ENCODE results near the gene OSBP2. TPM values are rescaled to one million over a fixed set of nuclear protein-coding genes. Genes with fewer than 3 reads are reported as not detected.

OSBP2 gene
- total and polyA plus RNA-seq, 8 donors: 1.9 to 3.3 (median 2.6) TPM

GRCh38 chr22:30749272-30749671 lies 54.6 kb downstream of the OSBP2 start:
- Histone ChIP-seq H3K4me1 (no peaks in the 10 kb centered on the region), H3K4me3 (no peak overlapping the region), H3K27ac (no peak overlapping the region), H3K9me3 (no peaks in the 10 kb centered on the region), H3K36me3 (no peaks in the 10 kb centered on the region), H3K27me3 (no peaks in the 10 kb centered on the region)
- TF ChIP-seq CTCF (IDR thresholded peaks at IDR 0.05): no peak
- WGBS, 2 donors: 75 to 80% methylated on average over 3 of the region's 3 CpGs
- DNase-seq (no peak), FAIRE-seq (no peak), ATAC-seq (no peak)
- intact Hi-C loops (cut with DNase I): no loop called here

DNA sequence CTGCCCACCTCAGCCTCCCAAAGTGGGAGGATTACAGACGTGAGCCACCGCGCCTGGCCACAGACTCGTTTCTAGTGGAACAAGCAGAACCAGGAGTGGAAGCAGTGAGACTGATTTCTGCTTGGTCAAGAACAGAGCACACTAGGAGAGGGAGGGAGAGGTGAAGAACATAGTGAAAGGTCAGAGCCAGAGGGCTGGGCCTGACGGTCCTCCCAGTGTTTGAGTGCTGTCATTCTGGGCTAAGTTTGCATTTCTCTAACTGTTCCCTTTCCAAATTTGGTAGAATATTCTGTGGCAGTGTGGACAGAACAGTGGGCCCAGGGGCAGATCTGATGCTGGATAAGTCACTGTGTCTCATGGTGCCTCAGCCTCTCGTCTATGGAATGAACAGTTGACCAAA lies 55.2 kb downstream of the OSBP2 start:
- Histone ChIP-seq H3K27ac (no peak overlapping the region), H3K27me3 (no peaks in the 10 kb centered on the region), H3K4me3 (no peak overlapping the region), H3K4me1 (no peaks in the 10 kb centered on the region), H3K36me3 (no peaks in the 10 kb centered on the region), H3K9me3 (no peaks in the 10 kb centered on the region)
- DNase-seq (no peak), FAIRE-seq (no peak), ATAC-seq (no peak)
- TF ChIP-seq CTCF (IDR thresholded peaks at IDR 0.05): no peak
- 77 to 78% methylated on average over 6 of the region's 6 CpGs for WGBS, 2 donors
- intact Hi-C loops (cut with DNase I): loop anchor here in 1 of 3 donors (10.0 kb wide), 1 partner anchor 115 kb away; the partner anchor contains the start of gene SLC35E4

DNA sequence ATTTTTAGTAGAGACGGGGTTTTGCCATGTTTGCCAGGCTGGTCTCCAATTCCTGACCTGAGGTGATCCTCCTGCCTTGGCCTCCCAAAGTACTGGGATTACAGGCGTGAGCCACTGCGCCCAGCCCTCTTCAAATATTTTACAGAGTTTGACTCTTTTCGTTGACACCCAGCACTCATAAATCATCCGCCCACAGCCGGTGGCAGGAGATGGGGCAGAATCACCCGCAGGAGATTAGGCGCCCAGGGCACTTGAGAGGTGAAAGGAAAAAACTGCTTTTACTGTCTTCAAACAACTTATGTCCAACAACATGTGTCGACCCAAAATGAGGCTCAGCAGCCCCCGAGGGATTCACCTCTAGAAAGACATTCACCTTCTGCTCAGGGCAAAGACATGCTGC lies 56.9 kb downstream of the OSBP2 start:
- DNase-seq (no peak), ATAC-seq (no peak), FAIRE-seq (no peak)
- TF ChIP-seq CTCF (IDR thresholded peaks at IDR 0.05): no peak
- Histone ChIP-seq H3K27me3 (no peaks in the 10 kb centered on the region), H3K27ac (no peak overlapping the region), H3K4me1 (no peaks in the 10 kb centered on the region), H3K36me3 (no peaks in the 10 kb centered on the region), H3K9me3 (no peaks in the 10 kb centered on the region), H3K4me3 (no peak overlapping the region)
- intact Hi-C loops (cut with DNase I): loop anchor here in 1 of 3 donors (10.0 kb wide), 1 partner anchor 117 kb away; the partner anchor contains the start of gene SLC35E4
- 81 to 83% methylated on average over 10 of the region's 10 CpGs for WGBS, 2 donors

GRCh38 chr22:30752771-30753170 lies 58.1 kb downstream of the OSBP2 start:
- H3K36me3 ChIP-seq: no peaks in the 10 kb centered on the region
- H3K27ac ChIP-seq: no peak overlapping the region
- H3K4me1 ChIP-seq: no peaks in the 10 kb centered on the region
- no peak for FAIRE-seq
- ATAC-seq: no peak
- no peak for DNase-seq
- 60 to 64% methylated on average over 1 of the region's 1 CpG for WGBS, 2 donors
- H3K4me3 ChIP-seq: no peak overlapping the region
- no peaks in the 10 kb centered on the region for H3K9me3 ChIP-seq
- no peaks in the 10 kb centered on the region for H3K27me3 ChIP-seq
- no peak for TF ChIP-seq CTCF (IDR thresholded peaks at IDR 0.05)
- intact Hi-C loops (cut with DNase I): loop anchor here in 1 of 3 donors (10.0 kb wide), 1 partner anchor 118 kb away; the partner anchor contains the start of gene SLC35E4

- H3K36me3 ChIP-seq: no peaks in the 10 kb centered on the region
- TF ChIP-seq CTCF (IDR thresholded peaks at IDR 0.05): no peak
- no peak overlapping the region for H3K4me3 ChIP-seq
- ATAC-seq (no peak), DNase-seq (no peak), FAIRE-seq (no peak)
- no peaks in the 10 kb centered on the region for H3K4me1 ChIP-seq
- no peaks in the 10 kb centered on the region for H3K27me3 ChIP-seq
- no peak overlapping the region for H3K27ac ChIP-seq
- 61 to 63% methylated on average over 2 of the region's 2 CpGs for WGBS, 2 donors
- no peaks in the 10 kb centered on the region for H3K9me3 ChIP-seq
- intact Hi-C loops (cut with DNase I): loop anchor here in 1 of 3 donors (10.0 kb wide), 1 partner anchor 119 kb away; the partner anchor contains the start of gene SLC35E4
Observed at GRCh38 chr22:30753701-30754100, 59.0 kb downstream of the OSBP2 start.

All from pancreas (tissue), 10 donors.